Esophagus squamous epithelium (tissue), 5 donors: ENCODE measurements around the gene CYP26A1. TPM values are rescaled to one million over a fixed set of nuclear protein-coding genes. Genes with fewer than 3 reads are reported as not detected.

ENCODE experiments used
- DNase-seq: peaks from one replicate; lab custom pipeline; 2025; lab: John Stamatoyannopoulos, UW
- H3K27ac ChIP-seq, 4 donors: fragments of 200-600 bp; sonication (generic); one replicate each; pipeline ENCODE4 v1.5.1; 2016 to 2019; ENCODE audit warnings: mild to moderate bottlenecking in 1 of 4
- H3K27me3 ChIP-seq, 4 donors: fragments of 200-600 bp; sonication (generic); 1 replicate in 3 of 4; 2 replicates in 1 of 4; pipeline versions ENCODE4 v1.5.1 to v1.6.0; 2017 to 2021; ENCODE audit warnings: antibody characterized with exemption in 1 of 4
- H3K36me3 ChIP-seq, 3 donors: fragments of 200-600 bp; sonication (generic); one replicate each; pipeline ENCODE4 v1.5.1; 2016 to 2019
- H3K4me1 ChIP-seq, 3 donors: fragments of 200-600 bp; sonication (generic); one replicate each; pipeline ENCODE4 v1.5.1; 2017 to 2019
- H3K4me3 ChIP-seq, 4 donors: fragments of 200-600 bp; sonication (generic); 1 replicate in 3 of 4; 2 replicates in 1 of 4; pipeline ENCODE4 v1.5.1; 2016 to 2019; ENCODE audit warnings: mild to moderate bottlenecking in 2 of 4, moderate library complexity in 1 of 4
- H3K9me3 ChIP-seq, 3 donors: fragments of 200-600 bp; sonication (generic); one replicate each; pipeline ENCODE4 v1.5.1; 2016 to 2019
- CTCF ChIP-seq, 6 experiments: fragments of 450-650 bp in 4 of 6; fragments of 200-600 bp in 2 of 6; sonication (generic) in 2 of 6; IDR thresholded peaks; one replicate each; pipeline ENCODE4 v1.5.1; 2016 to 2019; ENCODE audit warnings: antibody characterized with exemption in 6 of 6, mild to moderate bottlenecking in 4 of 6, moderate library complexity in 4 of 6
- POLR2A ChIP-seq, 4 donors: fragments of 450-650 bp; IDR thresholded peaks; one replicate each; pipeline ENCODE4 v1.6.1; 2017; ENCODE audit warnings: antibody characterized with exemption in 4 of 4, mild to moderate bottlenecking in 4 of 4, moderate library complexity in 3 of 4
- WGBS, 2 donors: methylation state at CpG; one replicate each; pipeline ENCODE4 v1.1.5; 2018; 5-methylcytosine and 5-hydroxymethylcytosine counted together
- intact Hi-C: fragments of 100-400 bp; cut with DNase I; formaldehyde crosslinking; loops from one replicate; pipeline ENCODE4 v1.15.0; 2022
- total RNA-seq, 4 donors: library from RNA; depleted of rRNA; stranded (reverse); fragments of >200 nt; gene quantifications; one replicate each; pipeline ENCODE4 v1.1.0, GENCODE V29; 2016
- donor health status: DM: yes; HTN: yes; CAD: no.

Gene CYP26A1
- total RNA-seq, 4 donors from 2014 or later = not detected

GRCh38 chr10:93071674-93072224, 1.9 kb upstream of the CYP26A1 start:
- 0 to 8% methylated on average over 7 to 18 of the region's 37 CpGs for WGBS, 2 donors
- intact Hi-C loops = no loop called here
- H3K4me3 ChIP-seq = peak overlapping the region in 3 of 4 donors; percentile 17 to 56 (median 34)
- H3K9me3 ChIP-seq = no peaks in the 10 kb centered on the region
- no peak overlapping the region for H3K27ac ChIP-seq
- DNase-seq = no peak
- TF ChIP-seq POLR2A (IDR thresholded peaks at IDR 0.05) (no peak), CTCF (IDR thresholded peaks at IDR 0.05) (no peak)
- peaks cover 34 to 58% (median 40%) of the 10 kb centered on the region in 3 donors for H3K4me1 ChIP-seq
- H3K27me3 ChIP-seq = peaks cover 25 to 100% (median 40%) of the 10 kb centered on the region in 4 donors
- no peaks in the 10 kb centered on the region for H3K36me3 ChIP-seq

GRCh38 chr10:93072225-93072712, 1.4 kb upstream of the CYP26A1 start:
- intact Hi-C loops = no loop called here

GRCh38 chr10:93072713-93073538, 767 bp upstream of the CYP26A1 start:
- WGBS, 2 donors = 0 to 5% methylated on average over 9 to 13 of the region's 34 CpGs
- Histone ChIP-seq H3K36me3 (no peaks in the 10 kb centered on the region), H3K27me3 (peaks cover 25 to 100% (median 39%) of the 10 kb centered on the region in 4 donors), H3K4me3 (peak overlapping the region in 3 of 4 donors; percentile 22 to 56 (median 41)), H3K27ac (no peak overlapping the region), H3K4me1 (peaks cover 34 to 58% (median 40%) of the 10 kb centered on the region in 3 donors), H3K9me3 (no peaks in the 10 kb centered on the region)
- TF ChIP-seq CTCF (IDR thresholded peaks at IDR 0.05) = no peak
- TF ChIP-seq POLR2A (IDR thresholded peaks at IDR 0.05) = no peak
- intact Hi-C loops = no loop called here
- no peak for DNase-seq

More at GRCh38 chr10:93072225-93072712, 1.4 kb upstream of the CYP26A1 start:
- Histone ChIP-seq H3K27me3 (peaks cover 25 to 100% (median 39%) of the 10 kb centered on the region in 4 donors), H3K36me3 (no peaks in the 10 kb centered on the region), H3K9me3 (no peaks in the 10 kb centered on the region), H3K4me1 (peaks cover 34 to 58% (median 40%) of the 10 kb centered on the region in 3 donors), H3K4me3 (peak overlapping the region in 3 of 4 donors; percentile 17 to 56 (median 34)), H3K27ac (no peak overlapping the region)
- DNase-seq = no peak
- 2% methylated on average over 15 of the region's 27 CpGs; no CpG with 5 or more reads in 1 of the 2 donors for WGBS, 2 donors
- TF ChIP-seq POLR2A (IDR thresholded peaks at IDR 0.05) = no peak
- no peak for TF ChIP-seq CTCF (IDR thresholded peaks at IDR 0.05)

- H3K9me3 ChIP-seq = no peaks in the 10 kb centered on the region
- peaks cover 31 to 46% (median 34%) of the 10 kb centered on the region in 3 donors for H3K4me1 ChIP-seq
- DNase-seq = no peak
- H3K27ac ChIP-seq = no peak overlapping the region
- intact Hi-C loops = no loop called here
- H3K4me3 ChIP-seq = peak overlapping the region; percentile 3 to 56 (median 32)
- no peak for TF ChIP-seq CTCF (IDR thresholded peaks at IDR 0.05)
- no peak for TF ChIP-seq POLR2A (IDR thresholded peaks at IDR 0.05)
- WGBS, 2 donors = 0 to 2% methylated on average over 4 to 16 of the region's 40 CpGs
- peaks cover 14 to 99% (median 33%) of the 10 kb centered on the region in 4 donors for H3K27me3 ChIP-seq
- H3K36me3 ChIP-seq = no peaks in the 10 kb centered on the region
Measured at GRCh38 chr10:93074147-93074596, 479 bp downstream of the CYP26A1 start.
